Raji (cell line): ENCODE measurements around the gene NFYB.

Experiments
- POLR2A ChIP-seq: IDR thresholded peaks from 2 replicates; pipeline ENCODE4 v1.6.1; 2011; ENCODE audit warnings: low read depth, low read length, control low read depth; ENCODE audit not compliant: insufficient read depth

Gene NFYB

GRCh38 chr12:104167519-104168458 is 29.8 kb upstream of the NFYB start:
- TF ChIP-seq POLR2A: no peak

GRCh38 chr12:104166465-104166864 is 28.5 kb upstream of the NFYB start:
- no peak for TF ChIP-seq POLR2A

- no peak for TF ChIP-seq POLR2A
Observed at GRCh38 chr12:104165801-104166200, 27.8 kb upstream of the NFYB start.

GRCh38 chr12:104164634-104165033 is 26.6 kb upstream of the NFYB start:
- TF ChIP-seq POLR2A: no peak

GRCh38 chr12:104163631-104164030 is 25.6 kb upstream of the NFYB start:
- TF ChIP-seq POLR2A: no peak

- no peak for TF ChIP-seq POLR2A
Observed at GRCh38 chr12:104155711-104156555, 17.9 kb upstream of the NFYB start.

GRCh38 chr12:104154806-104155205 is 16.8 kb upstream of the NFYB start:
- TF ChIP-seq POLR2A: no peak

GRCh38 chr12:104154286-104154685 is 16.3 kb upstream of the NFYB start:
- no peak for TF ChIP-seq POLR2A

GRCh38 chr12:104152685-104153241 is 14.8 kb upstream of the NFYB start:
- no peak for TF ChIP-seq POLR2A

GRCh38 chr12:104150416-104150815 is 12.4 kb upstream of the NFYB start:
- TF ChIP-seq POLR2A: no peak

GRCh38 chr12:104147346-104147745 is 9.3 kb upstream of the NFYB start:
- TF ChIP-seq POLR2A: no peak

- no peak for TF ChIP-seq POLR2A
Observed at GRCh38 chr12:104143918-104144317, 5.9 kb upstream of the NFYB start.

- TF ChIP-seq POLR2A: no peak
Observed at GRCh38 chr12:104143002-104143401, 5.0 kb upstream of the NFYB start.

GRCh38 chr12:104142543-104142942 is 4.5 kb upstream of the NFYB start:
- no peak for TF ChIP-seq POLR2A

GRCh38 chr12:104138797-104139152 is 765 bp upstream of the NFYB start:
- TF ChIP-seq POLR2A: no peak

GRCh38 chr12:104137001-104137901 is 759 bp downstream of the NFYB start:
- peak; percentile 50 for TF ChIP-seq POLR2A
